ENCODE data around the gene FAM228B.

DNA sequence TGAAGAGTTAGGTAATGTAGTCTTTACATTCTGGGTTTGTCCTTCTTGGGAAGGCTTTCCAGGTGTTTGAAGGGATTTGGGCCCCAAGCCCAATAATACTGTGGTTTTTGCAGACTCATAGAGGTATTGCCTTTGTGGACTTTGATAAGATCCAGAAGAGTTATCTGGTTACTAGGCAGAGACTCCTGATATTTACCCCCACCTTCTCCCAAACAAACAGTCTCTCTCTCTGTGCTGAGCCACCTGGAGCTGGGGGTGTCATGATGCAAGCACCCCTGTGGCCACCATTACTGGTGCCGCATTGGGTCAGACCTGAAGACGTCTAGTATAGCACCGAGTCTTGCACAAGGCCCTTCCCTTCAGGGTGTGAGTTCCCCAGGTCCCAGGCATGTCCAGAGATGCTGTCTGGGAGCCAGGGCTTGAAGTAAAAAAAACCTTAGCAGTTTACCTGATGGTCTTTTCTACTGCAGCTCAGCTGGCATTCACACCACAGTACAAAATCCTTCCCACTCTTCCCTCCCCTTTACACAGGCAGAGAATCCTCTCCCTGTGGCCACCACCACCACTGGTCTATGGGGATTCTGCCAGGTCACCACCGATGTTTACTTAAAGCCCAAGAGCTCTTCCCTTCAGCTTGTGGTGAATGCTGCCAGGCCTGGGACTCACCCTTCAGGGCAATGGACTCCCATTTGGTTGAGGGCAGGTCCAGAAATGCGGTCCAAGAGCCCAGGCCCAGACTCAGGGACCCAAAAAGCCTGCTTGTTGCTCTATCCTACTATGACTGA is 29.3 kb downstream of the FAM228B start:
- TF ChIP-seq YY1 (IDR thresholded peaks at IDR 0.05; ENCODE audit: insufficient read depth, insufficient read length) (no peak), ZNF274 (IDR thresholded peaks at IDR 0.05; ENCODE audit: low read depth, low read length) (no peak), SUZ12 (IDR thresholded peaks at IDR 0.05; ENCODE audit: extremely low read depth, insufficient read depth, insufficient read length) (no peak)

Measured in NT2/D1 (cell line).